SK-N-SH (cell line): Measurements from ENCODE around the gene OSBPL10. TPM values are rescaled to one million over a fixed set of nuclear protein-coding genes. Genes with fewer than 3 reads are reported as not detected.

Experiments used
- CTCF ChIA-PET: fragments of 300-600, 350-600 bp; formaldehyde crosslinking; extraction: SDS; loops from one replicate; lab custom pipeline; 2021; lab: Yijun Ruan, JAX
- POLR2A ChIA-PET: fragments of 350-600 bp; sonication (Branson Sonifier 250); formaldehyde crosslinking; extraction: SDS; loops from one replicate; lab custom pipeline; 2020; ENCODE audit warnings: antibody characterized with exemption, inconsistent platforms; lab: Yijun Ruan, JAX
- DNase-seq: peaks from one replicate; pipeline ENCODE4 v3.0.0; 2012
- H2AFZ ChIP-seq: fragments of 200-600 bp; sonication (generic); 2 replicates; pipeline ENCODE4 v1.8.1; 2016; ENCODE audit warnings: antibody characterized with exemption, mild to moderate bottlenecking, low read depth
- H3F3A ChIP-seq: fragments of 200-600 bp; sonication (generic); replicated peaks from 2 replicates; pipeline ENCODE3; 2016; ENCODE audit warnings: antibody characterized with exemption, mild to moderate bottlenecking; ENCODE audit not compliant: insufficient read depth
- H3K27ac ChIP-seq, 2 experiments: fragments of 200-500 bp in 1 of 2; fragments of 200-600 bp in 1 of 2; sonication (Bioruptor generic) in 1 of 2; sonication (generic), shearing (Covaris generic) in 1 of 2; 2 replicates each; pipeline versions ENCODE4 v1.5.1 to v1.6.1; 2014 to 2016; ENCODE audit warnings: low read depth in 2 of 2, inconsistent platforms in 1 of 2, low read length in 1 of 2, mild to moderate bottlenecking in 1 of 2, mixed read lengths in 1 of 2
- H3K27me3 ChIP-seq: fragments of 200-600 bp; sonication (generic), shearing (Covaris generic); 2 replicates; pipeline ENCODE4 v1.6.1; 2016; ENCODE audit warnings: mixed run types; ENCODE audit not compliant: insufficient read depth
- H3K36me3 ChIP-seq, 2 experiments: fragments of 200-500 bp in 1 of 2; fragments of 200-600 bp in 1 of 2; sonication (Bioruptor generic) in 1 of 2; sonication (generic) in 1 of 2; replicated peaks in 1 of 2; 2 replicates each; pipeline versions ENCODE3 to v1.5.1; 2014 to 2016; ENCODE audit warnings: low read length in 1 of 2, mild to moderate bottlenecking in 1 of 2; ENCODE audit not compliant: insufficient read depth in 2 of 2, control insufficient read depth in 1 of 2
- H3K4me1 ChIP-seq, 2 experiments: fragments of 200-500 bp in 1 of 2; fragments of 200-600 bp in 1 of 2; sonication (Bioruptor generic) in 1 of 2; sonication (generic), shearing (Covaris generic) in 1 of 2; 2 replicates each; pipeline versions ENCODE4 v1.5.1 to v1.6.1; 2014 to 2016; ENCODE audit warnings: low read depth in 1 of 2, low read length in 1 of 2, mixed run types in 1 of 2; ENCODE audit not compliant: insufficient read depth in 2 of 2, control insufficient read depth in 1 of 2
- H3K4me2 ChIP-seq: fragments of 200-600 bp; sonication (generic), shearing (Covaris generic); 2 replicates; pipeline ENCODE4 v1.6.1; 2017; ENCODE audit warnings: mixed run types
- H3K4me3 ChIP-seq, 2 experiments: fragments of 200-500 bp in 1 of 2; fragments of 200-600 bp in 1 of 2; sonication (Bioruptor generic) in 1 of 2; sonication (generic), shearing (Covaris generic) in 1 of 2; 2 replicates each; pipeline versions ENCODE4 v1.5.1 to v1.8.1; 2014 to 2016; ENCODE audit warnings: low read depth in 2 of 2, inconsistent platforms in 1 of 2, low read length in 1 of 2, mild to moderate bottlenecking in 1 of 2, mixed read lengths in 1 of 2, moderate library complexity in 1 of 2
- H3K79me2 ChIP-seq: fragments of 200-600 bp; sonication (generic); 2 replicates; pipeline ENCODE4 v1.8.1; 2017; ENCODE audit warnings: mild to moderate bottlenecking; ENCODE audit not compliant: insufficient read depth
- H3K9ac ChIP-seq: fragments of 200-600 bp; sonication (generic); 2 replicates; pipeline ENCODE4 v1.6.1; 2017; ENCODE audit warnings: mixed run types
- H3K9me2 ChIP-seq: fragments of 200-600 bp; sonication (generic); 2 replicates; pipeline ENCODE4 v1.6.1; 2017; ENCODE audit warnings: mixed run types
- H3K9me3 ChIP-seq: fragments of 200-600 bp; sonication (generic); 2 replicates; pipeline ENCODE4 v1.6.1; 2017; ENCODE audit warnings: mixed run types, mild to moderate bottlenecking, moderate library complexity
- H4K20me1 ChIP-seq: fragments of 200-600 bp; sonication (generic); 2 replicates; pipeline ENCODE4 v1.6.1; 2017; ENCODE audit warnings: mild to moderate bottlenecking, mixed run types; ENCODE audit not compliant: insufficient read depth
- CHD2 ChIP-seq: fragments of 150-350 bp; IDR thresholded peaks from 2 replicates; pipeline ENCODE4 v1.6.1; 2018; ENCODE audit warnings: low read length; ENCODE audit not compliant: partially characterized antibody
- CTCF ChIP-seq: fragments of 200-600 bp; sonication (generic); IDR thresholded peaks from 2 replicates; pipeline ENCODE4 v1.6.1; 2017; ENCODE audit warnings: antibody characterized with exemption, mild to moderate bottlenecking, moderate library complexity
- ELF1 ChIP-seq: IDR thresholded peaks from 2 replicates; pipeline ENCODE4 v1.4.0; 2012
- EP300 ChIP-seq, 2 experiments: IDR thresholded peaks; 2 replicates each; pipeline versions ENCODE4 v1.4.0 to v1.6.1; 2012; ENCODE audit warnings: borderline replicate concordance in 1 of 2, low read depth in 1 of 2, low read length in 1 of 2
- EZH2phosphoT487 ChIP-seq: fragments of 200-600 bp; sonication (generic); IDR thresholded peaks from 2 replicates; pipeline ENCODE4 v1.6.1; 2017; ENCODE audit warnings: low read depth, mixed run types, mild to moderate bottlenecking, antibody characterized with exemption, moderate library complexity, borderline replicate concordance
- FOXJ3 ChIP-seq: sonication (generic); formaldehyde crosslinking; IDR thresholded peaks from 2 replicates; pipeline ENCODE4 v1.5.1; 2020; ENCODE audit warnings: mild to moderate bottlenecking, missing genetic modification reagents
- GATA2 ChIP-seq: sonication (generic); formaldehyde crosslinking; IDR thresholded peaks from 2 replicates; pipeline ENCODE4 v1.5.0; 2020; ENCODE audit warnings: mild to moderate bottlenecking, missing genetic modification reagents
- IRF3 ChIP-seq: fragments of 150-350 bp; IDR thresholded peaks from 2 replicates; pipeline ENCODE4 v1.6.1; 2016; ENCODE audit warnings: mild to moderate bottlenecking, low read depth, low read length
- MXI1 ChIP-seq: IDR thresholded peaks from 2 replicates; pipeline ENCODE4 v1.6.1; 2012; ENCODE audit warnings: mild to moderate bottlenecking, low read depth, low read length, improper control_type of control experiment
- NRF1 ChIP-seq: IDR thresholded peaks from 2 replicates; pipeline ENCODE4 v1.6.1; 2012; ENCODE audit warnings: low read depth, mild to moderate bottlenecking, low read length
- RAD21 ChIP-seq: IDR thresholded peaks from 2 replicates; pipeline ENCODE4 v1.6.1; 2012; ENCODE audit warnings: mild to moderate bottlenecking, low read length
- RCOR1 ChIP-seq: fragments of 150-350 bp; IDR thresholded peaks from 2 replicates; pipeline ENCODE4 v1.6.1; 2017; ENCODE audit warnings: antibody characterized with exemption, low read length
- RFX5 ChIP-seq: IDR thresholded peaks from 2 replicates; pipeline ENCODE4 v1.6.1; 2012; ENCODE audit warnings: mild to moderate bottlenecking, improper control_type of control experiment, low read length
- SIN3A ChIP-seq: IDR thresholded peaks from 2 replicates; pipeline ENCODE4 v1.6.1; 2012; ENCODE audit warnings: low read depth, mild to moderate bottlenecking, low read length, moderate library complexity, borderline replicate concordance
- TAF1 ChIP-seq: IDR thresholded peaks from 2 replicates; pipeline ENCODE4 v1.6.1; 2012; ENCODE audit warnings: low read depth, mild to moderate bottlenecking, low read length, moderate library complexity, borderline replicate concordance
- TCF12 ChIP-seq: IDR thresholded peaks from 2 replicates; pipeline ENCODE4 v1.4.0; 2012
- TEAD4 ChIP-seq: IDR thresholded peaks from 2 replicates; pipeline ENCODE4 v1.4.0; 2012; ENCODE audit warnings: mild to moderate bottlenecking, borderline replicate concordance; ENCODE audit not compliant: insufficient read depth
- USF1 ChIP-seq: IDR thresholded peaks from 2 replicates; pipeline ENCODE4 v1.4.0; 2012; ENCODE audit warnings: low read depth, borderline replicate concordance
- USF2 ChIP-seq: fragments of 150-350 bp; IDR thresholded peaks from 2 replicates; pipeline ENCODE4 v1.6.1; 2017; ENCODE audit warnings: antibody characterized with exemption, low read length, low read depth, borderline replicate concordance
- ZBTB33 ChIP-seq: IDR thresholded peaks from 2 replicates; pipeline ENCODE4 v1.4.0; 2012; ENCODE audit warnings: low read depth, borderline replicate concordance
- WGBS: methylation state at CpG from one replicate; pipeline ENCODE4 v1.1.6; 2017; ENCODE audit warnings: low lambda C conversion rate; 5-methylcytosine and 5-hydroxymethylcytosine counted together
- polyA plus RNA-seq, 3 experiments: library from polyadenylated mRNA; depleted of rRNA; stranded (reverse); fragments of >200 nt; gene quantifications; 2 replicates each; pipeline ENCODE4 v1.2.3, GENCODE V29; 2012

OSBPL10 gene
- polyA plus RNA-seq, 1 of the 3 experiments (the other 2 are of a cell fraction): 0.12 TPM

- TF ChIP-seq FOXJ3 (CRISPR knock-in tag): no peak
- TF ChIP-seq USF2: no peak
Measured at GRCh38 chr3:31621314-31621713, 359.7 kb downstream of the OSBPL10 start (continued).

GRCh38 chr3:31620656-31621055 lies 360.4 kb downstream of the OSBPL10 start:
- H3K9ac ChIP-seq: no peak overlapping the region
- no peak overlapping the region for H3K27ac ChIP-seq
- TF ChIP-seq RFX5 (no peak), GATA2 (no peak), USF1 (no peak), FOXJ3 (CRISPR knock-in tag) (no peak), TCF12 (no peak), EZH2phosphoT487 (no peak), ZBTB33 (no peak), USF2 (no peak), CHD2 (no peak), SIN3A (no peak), TEAD4 (no peak), RCOR1 (no peak), RAD21 (no peak), IRF3 (no peak), EP300 (IDR thresholded peaks at IDR 0.05; ENCODE audit: borderline replicate concordance in 1 of 2, low read depth in 1 of 2, low read length in 1 of 2) (no peak), TAF1 (no peak), CTCF (no peak), MXI1 (no peak), NRF1 (no peak), ELF1 (no peak)
- H3K9me2 ChIP-seq: no peaks in the 10 kb centered on the region
- WGBS: 95% methylated on average over 1 of the region's 1 CpG
- no peaks in the 10 kb centered on the region for H3K9me3 ChIP-seq
- ChIA-PET CTCF (no interaction called here), POLR2A (no interaction called here)
- no peaks in the 10 kb centered on the region for H4K20me1 ChIP-seq
- H3K4me2 ChIP-seq: no peak overlapping the region
- H3F3A ChIP-seq: peaks cover 2% of the 10 kb centered on the region
- no peaks in the 10 kb centered on the region for H3K27me3 ChIP-seq
- peaks cover 52 to 66% of the 10 kb centered on the region in 2 experiments for H3K36me3 ChIP-seq
- peaks cover 0 to 6% of the 10 kb centered on the region in 2 experiments; a peak in 2 of 4 replicates for H3K4me1 ChIP-seq
- no peak overlapping the region for H2AFZ ChIP-seq
- no peaks in the 10 kb centered on the region; the same call in 1 of the 2 replicates for H3K79me2 ChIP-seq
- no peak overlapping the region for H3K4me3 ChIP-seq
- no peak for DNase-seq
